Keratinocyte (primary cell): ENCODE measurements around the gene PEX1. TPM values are rescaled to one million over a fixed set of nuclear protein-coding genes. Genes with fewer than 3 reads are reported as not detected.
A peak's percentile ranks its signal among the peaks of the same experiment; 100 is the strongest.

ENCODE experiments used
- DNase-seq: peaks from one replicate; pipeline ENCODE4 v3.0.0-alpha.2; 2011; ENCODE audit warnings: low read depth, missing footprints, low spot score
- FAIRE-seq: peaks from 2 replicates; lab custom pipeline; 2011; peaks lifted over from hg19 to GRCh38; lab: Jason Lieb, UNC
- H2AFZ ChIP-seq: 2 replicates; pipeline ENCODE4 v1.6.0; 2012; ENCODE audit warnings: low read length, control low read depth, inconsistent platforms; ENCODE audit not compliant: control insufficient read depth
- H3K27ac ChIP-seq: 2 replicates; pipeline ENCODE4 v1.5.1; 2011; ENCODE audit warnings: low read length; ENCODE audit not compliant: control insufficient read depth, insufficient read depth
- H3K27me3 ChIP-seq: 3 replicates; pipeline ENCODE4 v1.6.0; 2011; ENCODE audit warnings: low read length; ENCODE audit not compliant: control insufficient read depth, insufficient read depth; ENCODE audit errors: extremely low read depth
- H3K36me3 ChIP-seq, 2 experiments: 2 replicates in 1 of 2; 3 replicates in 1 of 2; pipeline ENCODE4 v1.5.1; 2011; ENCODE audit warnings: low read length in 2 of 2, mild to moderate bottlenecking in 1 of 2; ENCODE audit not compliant: control insufficient read depth in 2 of 2, insufficient read depth in 2 of 2; ENCODE audit errors: extremely low read depth in 1 of 2
- H3K4me1 ChIP-seq: 3 replicates; pipeline ENCODE4 v1.5.1; 2011; ENCODE audit warnings: low read length; ENCODE audit not compliant: control insufficient read depth, insufficient read depth; ENCODE audit errors: extremely low read depth
- H3K4me2 ChIP-seq: 3 replicates; pipeline ENCODE4 v1.6.0; 2011; ENCODE audit warnings: low read depth, low read length; ENCODE audit not compliant: control insufficient read depth, insufficient read depth; ENCODE audit errors: extremely low read depth
- H3K4me3 ChIP-seq, 3 experiments: fragments of 200-600 bp in 1 of 3; sonication (generic) in 1 of 3; 2 replicates in 2 of 3; 3 replicates in 1 of 3; pipeline ENCODE4 v1.5.1; 2011 to 2016; ENCODE audit warnings: low read length in 3 of 3, mild to moderate bottlenecking in 3 of 3, control low read depth in 2 of 3, inconsistent platforms in 1 of 3, low read depth in 1 of 3, mixed read lengths in 1 of 3, mixed run types in 1 of 3, moderate library complexity in 1 of 3; ENCODE audit not compliant: control insufficient read depth in 2 of 3, insufficient read depth in 2 of 3; ENCODE audit errors: extremely low read depth in 1 of 3
- H3K79me2 ChIP-seq: 2 replicates; pipeline ENCODE4 v1.6.0; 2012; ENCODE audit warnings: low read length; ENCODE audit not compliant: control insufficient read depth, insufficient read depth
- H3K9ac ChIP-seq: 3 replicates; pipeline ENCODE4 v1.6.0; 2011; ENCODE audit warnings: low read length; ENCODE audit not compliant: control insufficient read depth, insufficient read depth; ENCODE audit errors: extremely low read depth
- H3K9me1 ChIP-seq: 3 replicates; pipeline ENCODE4 v1.6.0; 2011; ENCODE audit warnings: low read length; ENCODE audit not compliant: control insufficient read depth, insufficient read depth; ENCODE audit errors: extremely low read depth
- H3K9me3 ChIP-seq: 2 replicates; pipeline ENCODE4 v1.5.1; 2012; ENCODE audit warnings: low read depth, low read length; ENCODE audit not compliant: control insufficient read depth
- H4K20me1 ChIP-seq: 3 replicates; pipeline ENCODE4 v1.6.0; 2011; ENCODE audit warnings: low read length; ENCODE audit not compliant: control insufficient read depth, insufficient read depth; ENCODE audit errors: extremely low read depth
- EZH2 ChIP-seq: IDR thresholded peaks from one replicate; pipeline ENCODE4 v1.6.1; 2012; ENCODE audit warnings: inconsistent platforms, mild to moderate bottlenecking, low read length, moderate library complexity
- dilution Hi-C: fragments of 300-500 bp; cut with MboI; formaldehyde crosslinking; loops from one replicate; pipeline ENCODE4 v1.7.0; 2020; ENCODE audit warnings: low sequenced_read_pairs; ENCODE audit not compliant: extremely low pct_ligation_motif_present
- polyA plus RNA-seq, 5 experiments: library from polyadenylated mRNA; depleted of rRNA in 3 of 5; stranded (reverse) in 3 of 5; stranded (forward) in 1 of 5; unstranded in 1 of 5; fragments of >200 nt; gene quantifications; 1 replicate in 1 of 5; 2 replicates in 3 of 5; 3 replicates in 1 of 5; pipeline versions ENCODE4 v1.2.1 to v1.2.3, GENCODE V29; 2011 to 2012; ENCODE audit warnings: missing spikeins in 2 of 5, low read depth in 1 of 5, low replicate concordance in 1 of 5
- TF ChIP-seq, protein P1 (sequence below), 3 experiments: IDR thresholded peaks in 1 of 3; conservative IDR thresholded peaks in 1 of 3; optimal IDR thresholded peaks in 1 of 3; 2 replicates in 2 of 3; 3 replicates in 1 of 3; pipeline versions ENCODE3 to v1.5.1; 2011; ENCODE audit warnings: low read length in 3 of 3, mild to moderate bottlenecking in 3 of 3, moderate library complexity in 2 of 3, control low read depth in 1 of 3, inconsistent platforms in 1 of 3; ENCODE audit not compliant: insufficient read depth in 2 of 3; ENCODE audit errors: extremely low read depth in 1 of 3

PEX1 gene
- polyA plus RNA-seq, 1 donor (not counting 4 experiments of a cell fraction or from before 2014, with no cell fraction given), result 17.4 TPM

DNA sequence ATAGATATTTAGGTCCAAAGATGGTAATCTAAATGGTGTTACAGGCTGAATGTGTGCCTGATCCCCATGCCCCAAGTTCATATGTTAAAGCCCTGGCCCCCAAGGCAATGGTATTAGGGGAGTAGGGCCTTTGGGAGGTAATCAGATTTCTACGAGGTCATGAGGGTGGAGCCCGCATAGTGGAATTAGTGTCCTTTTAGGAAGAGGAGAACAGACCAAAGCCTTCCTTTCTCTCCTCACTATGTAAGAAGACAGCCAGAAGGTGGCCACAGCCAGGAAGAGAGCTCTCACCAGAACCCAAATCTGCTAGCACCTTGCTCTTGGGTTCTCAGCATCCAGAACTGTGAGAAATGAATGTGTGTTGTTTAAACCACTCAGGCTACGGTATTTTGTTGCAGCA lies 65.8 kb downstream of the PEX1 start:
- Histone ChIP-seq H2AFZ (no peak overlapping the region), H3K9me3 (no peaks in the 10 kb centered on the region), H3K4me2 (no peak overlapping the region), H3K79me2 (no peaks in the 10 kb centered on the region), H3K27me3 (no peaks in the 10 kb centered on the region), H3K36me3 (no peaks in the 10 kb centered on the region), H3K4me3 (no peak overlapping the region), H3K4me1 (peaks cover 13% of the 10 kb centered on the region), H3K27ac (no peak overlapping the region), H3K9ac (no peak overlapping the region), H3K9me1 (no peaks in the 10 kb centered on the region), H4K20me1 (no peaks in the 10 kb centered on the region)
- TF ChIP-seq EZH2, result no peak
- TF ChIP-seq, protein P1, sequence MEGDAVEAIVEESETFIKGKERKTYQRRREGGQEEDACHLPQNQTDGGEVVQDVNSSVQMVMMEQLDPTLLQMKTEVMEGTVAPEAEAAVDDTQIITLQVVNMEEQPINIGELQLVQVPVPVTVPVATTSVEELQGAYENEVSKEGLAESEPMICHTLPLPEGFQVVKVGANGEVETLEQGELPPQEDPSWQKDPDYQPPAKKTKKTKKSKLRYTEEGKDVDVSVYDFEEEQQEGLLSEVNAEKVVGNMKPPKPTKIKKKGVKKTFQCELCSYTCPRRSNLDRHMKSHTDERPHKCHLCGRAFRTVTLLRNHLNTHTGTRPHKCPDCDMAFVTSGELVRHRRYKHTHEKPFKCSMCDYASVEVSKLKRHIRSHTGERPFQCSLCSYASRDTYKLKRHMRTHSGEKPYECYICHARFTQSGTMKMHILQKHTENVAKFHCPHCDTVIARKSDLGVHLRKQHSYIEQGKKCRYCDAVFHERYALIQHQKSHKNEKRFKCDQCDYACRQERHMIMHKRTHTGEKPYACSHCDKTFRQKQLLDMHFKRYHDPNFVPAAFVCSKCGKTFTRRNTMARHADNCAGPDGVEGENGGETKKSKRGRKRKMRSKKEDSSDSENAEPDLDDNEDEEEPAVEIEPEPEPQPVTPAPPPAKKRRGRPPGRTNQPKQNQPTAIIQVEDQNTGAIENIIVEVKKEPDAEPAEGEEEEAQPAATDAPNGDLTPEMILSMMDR (optimal IDR thresholded peaks at IDR 0.05 in 1 of 3, IDR thresholded peaks at IDR 0.05 in 1 of 3, conservative IDR thresholded peaks at IDR 0.05 in 1 of 3; ENCODE audit: extremely low read depth in 1 of 3, insufficient read depth in 2 of 3, low read length in 3 of 3), result no peak
- no peak for DNase-seq
- dilution Hi-C loops, result no loop called here
- no peak for FAIRE-seq

DNA sequence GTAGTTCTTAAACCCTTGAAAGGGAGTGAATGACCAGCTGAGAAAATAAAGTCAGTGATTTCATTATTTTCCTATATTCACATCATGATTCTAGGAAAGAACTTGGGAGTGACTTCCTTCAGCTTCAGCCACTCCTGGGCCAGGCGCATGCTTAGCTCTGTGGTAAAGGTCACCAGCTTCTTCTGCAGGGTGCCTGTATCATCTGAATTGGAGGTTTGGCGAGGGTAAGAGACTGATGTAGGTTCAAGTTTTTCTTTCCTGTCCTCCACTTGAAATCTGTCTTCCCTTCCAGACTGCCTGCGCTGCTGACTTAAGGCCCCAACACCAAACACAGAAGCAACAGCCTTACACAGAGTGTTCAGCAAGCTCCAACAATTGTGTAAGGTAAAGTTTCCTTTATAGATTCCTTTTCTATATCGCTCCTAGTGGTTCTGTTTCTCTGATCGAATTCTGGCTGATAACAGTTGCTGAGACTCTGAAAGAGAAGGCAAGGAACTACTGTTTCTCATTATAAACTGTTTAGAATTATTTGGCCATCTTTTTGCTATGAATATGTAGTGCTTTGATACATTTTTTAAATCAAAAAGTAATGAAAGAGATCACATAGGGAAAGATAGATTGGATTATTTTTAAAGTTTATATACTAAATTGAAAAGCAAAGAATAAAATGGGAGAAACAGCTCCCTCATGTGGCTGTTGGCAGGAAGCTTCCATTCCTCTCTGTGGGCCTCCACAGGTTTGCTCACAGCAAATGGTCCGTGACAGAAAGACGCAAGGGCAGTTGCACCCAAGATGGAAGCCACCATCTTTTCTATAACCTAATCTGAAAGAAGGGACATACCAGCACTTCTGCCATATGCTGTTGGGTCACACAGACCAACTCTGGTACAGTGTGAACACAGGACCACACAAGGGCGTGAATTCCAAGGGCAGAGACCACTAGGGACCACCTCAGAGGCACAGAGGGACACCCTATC lies 67.0 kb downstream of the PEX1 start:
- peaks cover 13% of the 10 kb centered on the region for H3K4me1 ChIP-seq
- dilution Hi-C loops, result no loop called here
- peaks cover 0 to 5% of the 10 kb centered on the region in 2 experiments for H3K36me3 ChIP-seq
- no peak overlapping the region for H3K4me2 ChIP-seq
- H3K9me1 ChIP-seq, result no peaks in the 10 kb centered on the region
- H3K27me3 ChIP-seq, result no peaks in the 10 kb centered on the region
- no peaks in the 10 kb centered on the region for H3K79me2 ChIP-seq
- H4K20me1 ChIP-seq, result no peaks in the 10 kb centered on the region
- H2AFZ ChIP-seq, result peak overlapping the region; percentile 79
- no peak for TF ChIP-seq EZH2
- TF ChIP-seq, protein P1 (optimal IDR thresholded peaks at IDR 0.05 in 1 of 3, IDR thresholded peaks at IDR 0.05 in 1 of 3, conservative IDR thresholded peaks at IDR 0.05 in 1 of 3; ENCODE audit: extremely low read depth in 1 of 3, insufficient read depth in 2 of 3, low read length in 3 of 3), result peak; percentile 64 to 73 (median 73)
- no peak overlapping the region for H3K9ac ChIP-seq
- no peak overlapping the region for H3K4me3 ChIP-seq
- H3K27ac ChIP-seq, result no peak overlapping the region
- H3K9me3 ChIP-seq, result no peaks in the 10 kb centered on the region
- DNase-seq, result no peak
- FAIRE-seq, result no peak
